ENCODE results near the gene EBF4.

EBF4 gene, protein sequence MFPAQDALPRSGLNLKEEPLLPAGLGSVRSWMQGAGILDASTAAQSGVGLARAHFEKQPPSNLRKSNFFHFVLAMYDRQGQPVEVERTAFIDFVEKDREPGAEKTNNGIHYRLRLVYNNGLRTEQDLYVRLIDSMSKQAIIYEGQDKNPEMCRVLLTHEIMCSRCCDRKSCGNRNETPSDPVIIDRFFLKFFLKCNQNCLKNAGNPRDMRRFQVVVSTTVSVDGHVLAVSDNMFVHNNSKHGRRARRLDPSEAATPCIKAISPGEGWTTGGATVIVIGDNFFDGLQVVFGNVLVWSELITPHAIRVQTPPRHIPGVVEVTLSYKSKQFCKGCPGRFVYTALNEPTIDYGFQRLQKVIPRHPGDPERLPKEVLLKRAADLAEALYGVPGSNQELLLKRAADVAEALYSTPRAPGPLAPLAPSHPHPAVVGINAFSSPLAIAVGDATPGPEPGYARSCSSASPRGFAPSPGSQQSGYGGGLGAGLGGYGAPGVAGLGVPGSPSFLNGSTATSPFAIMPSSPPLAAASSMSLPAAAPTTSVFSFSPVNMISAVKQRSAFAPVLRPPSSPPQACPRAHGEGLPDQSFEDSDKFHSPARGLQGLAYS

DNA sequence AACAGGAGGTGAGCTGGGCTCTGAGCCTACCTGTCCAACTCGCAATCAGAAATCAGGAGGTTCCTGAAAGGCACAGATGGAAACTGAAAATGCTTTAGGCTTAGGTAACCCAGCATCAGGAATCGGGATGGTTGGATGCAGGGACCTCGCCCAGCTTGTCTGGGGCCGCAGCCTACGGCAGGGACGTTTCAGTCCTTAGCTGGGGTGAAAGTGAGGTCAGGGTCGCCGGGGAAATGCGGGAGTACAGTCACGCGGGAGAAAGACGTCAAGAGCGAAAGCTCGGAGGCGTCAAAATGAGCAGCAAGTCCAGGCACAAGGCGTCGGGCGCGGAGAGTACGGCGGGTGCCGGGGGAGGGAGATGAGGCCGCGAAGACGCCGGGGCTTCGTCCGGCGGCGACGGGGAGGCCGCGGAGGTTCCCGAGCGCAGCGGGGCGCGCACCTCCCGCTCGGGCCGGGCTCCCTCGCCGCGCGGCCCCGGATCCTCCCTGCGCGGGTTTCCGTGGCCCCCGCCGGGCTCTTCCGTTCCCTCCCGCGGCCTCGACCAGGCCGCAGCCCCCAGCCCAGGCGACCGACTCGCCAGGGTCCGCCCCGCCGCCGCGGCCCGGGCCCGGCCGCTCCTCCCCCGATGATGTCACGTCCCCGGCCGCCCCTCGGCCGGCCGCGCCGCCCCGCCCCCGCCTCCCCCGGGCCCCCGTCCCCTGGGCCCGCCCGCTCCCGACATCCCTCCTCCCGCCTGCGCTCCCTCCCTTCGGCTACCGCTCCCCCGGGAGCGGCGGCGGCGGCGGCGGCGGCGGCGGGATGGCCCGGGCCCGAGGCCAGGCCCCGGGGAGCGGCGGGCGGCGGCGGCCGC, at the start of gene EBF4:
Gene EBF4 (plus strand): TSS at position 745 of the 850 bp plus-strand sequence. CDS start 866 bp downstream, outside the sequence.
- peak; percentile 71 for DNase-seq (ENCODE audit: low spot score)

DNA sequence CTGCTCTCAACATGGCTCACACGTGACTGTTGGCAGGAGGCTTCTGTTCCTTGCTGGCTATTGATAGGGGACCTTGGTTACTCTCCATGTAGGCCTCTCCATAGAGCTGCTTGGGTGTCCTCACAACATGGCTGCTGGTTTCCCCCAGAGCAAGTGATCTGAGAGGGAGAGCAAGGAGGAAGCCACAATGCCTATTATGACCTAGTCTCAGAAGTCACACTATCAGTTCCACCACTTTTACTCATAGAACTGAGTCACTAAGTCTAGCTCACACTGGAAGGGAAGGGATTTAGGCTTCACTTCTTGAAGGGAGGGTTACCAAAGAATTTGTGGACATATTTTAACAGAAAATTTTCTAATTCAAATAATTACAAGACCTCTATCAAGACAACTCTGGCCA, 48.9 kb upstream of the EBF4 start:
- DNase-seq (ENCODE audit: low spot score) = no peak

DNA sequence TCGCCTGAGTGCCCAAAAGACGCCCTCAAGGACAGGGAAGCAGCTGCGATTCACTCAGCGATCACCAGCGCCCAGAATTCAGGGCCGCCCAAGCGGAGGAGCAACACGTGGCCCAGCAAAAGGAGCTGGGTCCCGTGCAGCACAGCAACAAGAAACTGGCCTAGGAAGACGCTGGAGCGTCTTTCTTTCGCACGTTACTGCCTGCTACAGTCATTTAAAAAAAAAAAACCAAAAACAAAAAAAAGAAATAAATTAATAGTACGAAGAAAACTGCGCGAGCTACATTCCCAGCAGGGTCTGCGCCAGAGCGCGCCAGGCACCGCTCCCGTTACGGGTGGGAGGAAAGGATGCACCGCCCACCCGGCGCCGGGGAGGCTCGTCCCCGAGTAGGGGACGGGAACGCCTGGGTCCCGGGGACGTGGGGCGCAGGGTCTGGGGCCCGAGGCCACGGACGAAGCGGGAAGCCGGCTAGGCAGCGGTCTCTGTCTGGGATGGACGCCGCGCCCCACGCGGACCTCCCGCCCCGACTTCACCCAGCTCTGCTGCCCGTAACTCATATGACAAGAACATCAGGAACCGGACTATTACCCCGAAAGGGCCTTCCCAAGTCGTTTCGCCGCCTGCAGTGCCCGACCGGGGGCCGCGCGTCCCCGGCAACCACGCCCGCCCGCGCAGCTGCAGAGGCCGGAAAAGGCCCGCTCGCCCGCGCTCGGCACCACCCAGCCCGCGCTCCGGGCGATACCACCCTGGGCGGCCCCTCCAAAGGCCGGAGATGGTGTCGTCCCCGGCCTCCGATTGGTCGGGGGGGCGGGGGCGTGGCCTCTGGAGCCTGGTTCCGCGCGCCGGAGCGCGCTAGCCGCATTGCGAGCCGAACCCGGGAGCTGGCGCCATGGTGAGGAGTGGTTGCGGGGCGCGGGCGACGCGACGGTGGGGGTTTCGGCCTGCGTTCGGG, 40.5 kb upstream of the EBF4 start, which contains the start of gene NOP56:
Gene NOP56 (plus strand): TSS at position 861 of the 952 bp plus-strand sequence. CDS start 29 bp downstream, at position 890.
- peak; percentile 99 for DNase-seq (ENCODE audit: low spot score)

DNA sequence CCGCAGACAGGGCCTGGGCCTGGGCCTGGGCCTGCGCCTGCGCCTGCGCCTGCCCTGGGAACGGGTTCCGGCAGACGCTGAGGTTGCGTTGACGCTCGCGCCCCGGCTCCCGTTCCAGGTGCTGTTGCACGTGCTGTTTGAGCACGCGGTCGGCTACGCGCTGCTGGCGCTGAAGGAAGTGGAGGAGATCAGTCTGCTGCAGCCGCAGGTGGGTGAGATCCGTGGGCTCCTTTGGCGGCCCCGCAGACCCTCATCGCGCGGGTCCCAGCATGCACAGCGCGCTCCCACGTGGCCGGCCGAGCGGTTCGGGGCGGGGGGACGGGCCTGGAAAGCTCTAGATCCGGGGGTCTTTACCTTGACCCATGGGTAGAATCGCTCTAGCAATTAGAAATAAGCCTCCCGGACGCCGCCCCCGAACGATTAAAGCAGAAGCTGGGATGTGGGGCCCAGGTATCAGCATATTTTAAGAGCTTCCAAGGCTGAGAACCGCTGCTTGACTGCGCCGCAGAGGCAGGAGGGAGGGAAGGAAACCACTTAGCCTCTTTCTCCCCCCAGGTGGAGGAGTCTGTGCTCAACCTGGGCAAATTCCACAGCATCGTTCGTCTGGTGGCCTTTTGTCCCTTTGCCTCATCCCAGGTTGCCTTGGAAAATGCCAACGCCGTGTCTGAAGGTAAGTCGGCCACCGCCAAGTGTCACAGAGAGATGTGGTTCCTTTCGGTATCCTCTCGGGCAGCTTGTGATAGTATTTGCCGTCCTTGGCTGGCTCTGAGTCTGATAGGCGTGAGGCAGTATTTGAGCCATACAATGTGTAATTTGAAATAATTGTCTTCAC, 39.6 kb upstream of the EBF4 start:
- peak; percentile 59 for DNase-seq (ENCODE audit: low spot score)

DNA sequence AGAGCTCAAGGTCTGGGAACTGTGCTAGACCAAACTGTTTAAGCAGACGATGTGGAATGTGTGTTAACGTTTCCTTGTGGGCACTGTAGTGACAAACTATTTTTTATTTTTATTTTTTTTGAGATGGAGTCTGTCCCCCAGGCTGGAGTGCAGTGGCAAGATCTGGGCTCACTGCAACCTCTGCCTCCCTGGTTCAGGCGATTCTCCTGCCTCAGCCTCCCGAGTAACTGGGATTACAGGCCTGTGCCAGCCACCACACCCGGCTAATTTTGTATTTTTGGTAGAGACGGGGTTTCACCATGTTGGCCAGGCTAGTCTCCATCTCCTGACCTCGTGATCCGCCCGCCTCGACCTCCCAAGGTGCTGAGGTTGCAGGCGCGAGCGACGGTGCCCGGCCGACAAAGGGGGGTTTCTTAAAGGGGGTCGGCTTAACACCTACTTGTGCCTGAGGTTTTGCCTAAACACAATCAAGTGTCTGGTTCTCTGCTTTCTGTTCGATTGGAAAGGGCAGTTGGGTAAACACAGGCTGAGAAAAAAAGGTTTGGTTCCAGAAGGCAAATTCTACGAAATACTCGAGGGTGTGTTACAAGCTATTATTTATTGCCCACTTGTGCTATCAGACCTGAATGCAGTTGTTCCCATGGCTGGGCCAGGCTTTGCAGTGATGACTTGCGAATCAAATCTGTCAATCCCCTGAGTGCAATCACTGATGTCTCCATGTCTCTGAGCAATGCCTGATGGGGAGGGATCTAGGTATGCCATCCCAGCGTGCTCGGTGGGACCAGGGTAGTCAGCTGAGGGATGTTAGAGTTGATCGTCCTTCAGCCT, 38.8 kb upstream of the EBF4 start:
- no peak for DNase-seq (ENCODE audit: low spot score)

DNA sequence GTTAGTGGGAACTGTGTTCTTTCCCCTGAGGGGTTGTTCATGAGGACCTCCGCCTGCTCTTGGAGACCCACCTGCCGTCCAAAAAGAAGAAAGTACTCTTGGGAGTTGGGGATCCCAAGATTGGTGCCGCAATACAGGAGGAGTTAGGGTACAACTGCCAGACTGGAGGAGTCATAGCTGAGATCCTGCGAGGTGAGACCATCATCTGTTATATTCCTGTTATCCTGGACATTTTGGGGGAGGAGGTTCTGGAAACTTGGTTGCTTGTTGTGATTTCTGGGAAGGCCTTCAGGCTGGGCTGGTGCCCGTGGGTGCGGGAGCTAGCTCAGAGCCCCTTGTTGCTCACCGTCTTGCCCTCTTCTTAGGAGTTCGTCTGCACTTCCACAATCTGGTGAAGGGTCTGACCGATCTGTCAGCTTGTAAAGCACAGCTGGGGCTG, 38.2 kb upstream of the EBF4 start:
- DNase-seq (ENCODE audit: low spot score) = no peak

DNA sequence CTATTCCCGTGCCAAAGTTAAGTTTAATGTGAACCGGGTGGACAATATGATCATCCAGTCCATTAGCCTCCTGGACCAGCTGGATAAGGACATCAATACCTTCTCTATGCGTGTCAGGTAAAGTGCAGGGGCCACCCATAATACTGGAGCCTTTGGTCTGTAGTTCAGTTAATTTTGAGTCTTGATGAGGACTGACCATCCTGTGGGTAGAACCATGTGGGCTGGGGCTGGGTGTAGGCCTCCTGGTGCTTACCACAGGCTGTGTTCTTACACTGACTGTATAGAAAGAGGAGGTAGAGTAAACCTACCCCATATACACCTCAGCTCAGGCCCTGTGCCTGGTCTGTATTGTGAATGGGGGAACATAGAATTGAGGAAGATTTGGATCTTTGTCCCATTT, 37.7 kb upstream of the EBF4 start:
- DNase-seq (ENCODE audit: low spot score) = no peak

DNA sequence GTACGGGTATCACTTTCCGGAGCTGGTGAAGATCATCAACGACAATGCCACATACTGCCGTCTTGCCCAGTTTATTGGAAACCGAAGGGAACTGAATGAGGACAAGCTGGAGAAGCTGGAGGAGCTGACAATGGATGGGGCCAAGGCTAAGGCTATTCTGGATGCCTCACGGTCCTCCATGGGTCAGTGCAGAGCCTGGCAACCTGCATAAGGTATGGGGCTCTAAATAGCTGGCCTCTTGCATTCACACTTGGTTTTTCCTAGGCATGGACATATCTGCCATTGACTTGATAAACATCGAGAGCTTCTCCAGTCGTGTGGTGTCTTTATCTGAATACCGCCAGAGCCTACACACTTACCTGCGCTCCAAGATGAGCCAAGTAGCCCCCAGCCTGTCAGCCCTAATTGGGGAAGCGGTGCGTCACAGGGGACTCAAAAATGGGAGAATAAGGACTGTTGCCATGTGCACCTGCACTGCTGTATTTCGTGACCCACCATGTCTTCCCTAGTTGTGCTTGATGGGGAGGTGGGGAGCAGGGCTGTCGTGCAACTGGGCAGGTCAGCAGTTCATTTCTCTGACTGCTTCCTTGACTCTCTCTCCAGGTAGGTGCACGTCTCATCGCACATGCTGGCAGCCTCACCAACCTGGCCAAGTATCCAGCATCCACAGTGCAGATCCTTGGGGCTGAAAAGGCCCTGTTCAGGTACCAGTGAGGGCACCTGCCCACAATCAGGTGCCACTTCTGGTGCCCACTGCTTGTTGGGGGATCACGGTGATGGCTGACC, 37.1 kb upstream of the EBF4 start:
- no peak for DNase-seq (ENCODE audit: low spot score)

DNA sequence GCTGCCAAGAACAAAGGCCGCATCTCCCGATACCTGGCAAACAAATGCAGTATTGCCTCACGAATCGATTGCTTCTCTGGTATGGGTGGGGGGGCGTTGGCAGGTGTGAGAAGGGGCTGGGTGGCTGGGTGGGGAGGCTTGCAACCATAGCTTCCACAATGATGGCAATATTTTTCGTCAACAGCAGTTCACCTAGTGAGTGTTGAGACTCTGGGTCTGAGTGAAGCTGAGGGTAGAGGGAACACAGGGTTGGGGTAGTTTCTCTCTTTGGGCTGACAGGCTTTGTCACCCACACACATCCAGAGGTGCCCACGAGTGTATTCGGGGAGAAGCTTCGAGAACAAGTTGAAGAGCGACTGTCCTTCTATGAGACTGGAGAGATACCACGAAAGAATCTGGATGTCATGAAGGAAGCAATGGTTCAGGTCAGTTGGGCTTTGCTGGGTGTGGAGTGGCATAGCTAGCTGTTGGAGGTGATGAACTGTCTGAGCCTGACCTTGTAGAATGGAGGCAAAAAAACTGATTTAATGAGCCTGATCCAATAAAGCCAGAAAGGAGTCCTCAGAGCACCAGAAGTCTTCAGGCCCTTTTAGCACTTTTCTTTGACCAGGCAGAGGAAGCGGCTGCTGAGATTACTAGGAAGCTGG, 36.0 kb upstream of the EBF4 start:
- no peak for DNase-seq (ENCODE audit: low spot score)

DNA sequence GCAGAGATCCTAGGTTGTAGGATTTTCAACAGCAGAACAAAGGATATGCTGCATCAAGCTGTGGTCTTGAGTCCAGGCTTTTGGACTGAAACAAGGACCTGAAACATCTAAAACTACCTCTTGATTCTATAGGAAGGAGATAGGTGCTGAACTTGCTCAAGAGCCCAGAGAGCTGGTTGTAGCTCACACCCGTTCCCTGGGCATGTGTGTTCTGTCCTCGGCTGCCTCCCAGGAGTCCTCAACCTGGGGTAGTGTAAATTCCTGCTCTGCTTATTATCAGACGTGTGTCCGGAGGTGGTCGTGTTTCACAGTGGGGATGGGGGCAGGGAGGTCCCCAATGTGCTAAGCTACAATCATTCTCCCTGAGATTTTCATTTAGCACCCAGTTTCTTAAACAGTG, 35.3 kb upstream of the EBF4 start:
- DNase-seq (ENCODE audit: low spot score) = no peak

DNA sequence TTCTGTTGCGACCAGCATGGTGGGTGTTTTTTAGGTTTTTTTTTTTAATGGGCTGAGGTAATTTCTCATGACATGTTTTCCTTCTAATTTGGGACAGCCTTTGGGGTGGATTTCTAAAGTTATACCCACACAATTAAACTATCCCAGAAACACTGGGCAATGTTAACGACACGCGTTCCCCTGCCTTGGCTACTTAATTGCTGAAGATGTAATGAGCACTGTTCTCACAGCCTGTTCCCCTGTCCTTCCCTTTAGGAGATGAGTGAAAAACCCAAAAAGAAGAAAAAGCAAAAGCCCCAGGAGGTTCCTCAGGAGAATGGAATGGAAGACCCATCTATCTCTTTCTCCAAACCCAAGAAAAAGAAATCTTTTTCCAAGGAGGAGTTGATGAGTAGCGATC, 34.9 kb upstream of the EBF4 start:
- DNase-seq (ENCODE audit: low spot score) = no peak

DNA sequence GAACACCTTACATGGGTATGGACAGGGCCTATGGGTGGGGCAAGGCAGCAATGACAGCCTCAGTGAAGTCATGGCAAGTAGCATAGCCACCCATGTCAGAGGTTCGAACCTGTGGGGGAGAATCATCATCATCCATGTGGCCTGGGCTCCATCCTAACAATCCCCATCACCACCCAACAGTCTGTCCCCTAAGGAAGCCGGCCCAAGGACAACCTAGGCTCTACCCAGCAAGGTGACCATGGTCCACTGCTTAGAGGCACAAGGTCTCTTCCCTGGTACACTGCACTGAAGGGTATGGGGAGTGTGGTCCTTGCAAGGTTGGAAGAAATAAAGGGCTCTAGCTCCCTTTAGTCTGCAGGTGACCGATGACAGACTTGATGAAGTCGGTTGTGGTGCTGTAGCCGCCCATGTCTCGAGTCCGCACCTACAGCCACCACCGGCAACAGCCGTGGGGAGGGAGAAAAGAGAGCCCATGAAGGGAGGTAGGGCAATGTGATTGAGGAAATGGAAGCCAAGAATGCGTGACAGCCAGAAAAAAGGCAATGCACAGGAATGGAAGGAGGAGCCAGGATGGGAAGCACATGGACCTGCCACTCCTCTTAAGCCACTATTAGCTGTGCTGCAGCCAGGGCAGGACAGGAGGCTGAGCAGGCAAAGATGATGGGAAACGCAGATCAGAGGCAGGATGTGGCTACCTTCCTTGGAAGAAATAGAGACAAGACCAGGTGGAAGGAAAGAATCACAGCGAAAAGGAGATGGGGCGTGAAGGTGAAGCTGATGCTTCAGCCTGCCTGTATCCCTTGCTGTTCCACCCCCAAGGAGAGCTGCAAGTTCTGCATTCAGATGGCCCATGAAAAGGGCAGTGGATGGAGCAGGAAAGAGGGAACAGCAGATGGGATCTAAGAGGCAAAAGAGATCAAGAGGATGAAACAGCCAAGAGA, 33.9 kb upstream of the EBF4 start:
- no peak for DNase-seq (ENCODE audit: low spot score)

DNA sequence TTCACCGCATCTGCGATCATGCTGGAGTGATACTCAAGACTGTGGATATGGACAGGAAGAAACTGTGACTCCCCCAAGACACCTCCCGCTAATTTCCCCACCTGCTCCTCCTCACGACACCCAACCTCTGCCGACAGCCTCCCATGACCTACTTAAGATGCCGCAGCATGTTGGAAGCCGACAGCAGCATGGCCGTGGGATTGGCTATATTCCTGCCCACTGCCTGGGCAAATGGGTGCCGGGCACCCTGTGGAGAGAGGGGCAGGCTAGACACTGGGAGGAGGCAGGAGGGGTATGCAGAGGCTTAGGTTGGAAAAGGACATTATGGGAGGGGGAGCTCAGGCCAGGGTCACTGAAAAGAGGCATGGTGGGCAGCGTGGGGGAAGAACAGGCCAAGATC, 33.0 kb upstream of the EBF4 start:
- no peak for DNase-seq (ENCODE audit: low spot score)

DNA sequence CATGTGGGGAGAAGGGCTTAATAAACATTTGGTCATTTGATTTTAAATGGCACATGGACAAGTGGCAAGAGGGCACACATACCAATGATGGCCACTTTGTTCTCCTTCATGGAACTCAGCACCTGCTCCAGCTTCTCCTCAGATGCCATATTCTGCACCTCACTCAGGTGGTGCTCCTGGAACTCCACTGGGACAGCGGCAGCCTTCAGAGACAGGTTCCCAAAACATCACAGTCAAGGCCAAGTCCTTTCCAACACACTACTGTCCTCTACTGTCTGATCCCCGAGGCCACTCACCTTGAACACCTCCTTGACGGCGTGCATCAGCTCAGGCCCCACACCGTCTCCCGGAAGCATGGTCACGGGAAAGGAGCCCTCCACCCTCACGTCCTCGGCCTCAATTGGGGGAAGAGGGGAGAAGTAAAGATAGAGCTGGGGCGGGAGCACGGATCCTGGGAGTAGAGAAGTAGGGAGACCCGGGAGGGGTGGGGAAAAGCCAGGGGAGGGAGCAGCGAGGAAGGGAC, 29.2 kb upstream of the EBF4 start:
- no peak for DNase-seq (ENCODE audit: low spot score)

DNA sequence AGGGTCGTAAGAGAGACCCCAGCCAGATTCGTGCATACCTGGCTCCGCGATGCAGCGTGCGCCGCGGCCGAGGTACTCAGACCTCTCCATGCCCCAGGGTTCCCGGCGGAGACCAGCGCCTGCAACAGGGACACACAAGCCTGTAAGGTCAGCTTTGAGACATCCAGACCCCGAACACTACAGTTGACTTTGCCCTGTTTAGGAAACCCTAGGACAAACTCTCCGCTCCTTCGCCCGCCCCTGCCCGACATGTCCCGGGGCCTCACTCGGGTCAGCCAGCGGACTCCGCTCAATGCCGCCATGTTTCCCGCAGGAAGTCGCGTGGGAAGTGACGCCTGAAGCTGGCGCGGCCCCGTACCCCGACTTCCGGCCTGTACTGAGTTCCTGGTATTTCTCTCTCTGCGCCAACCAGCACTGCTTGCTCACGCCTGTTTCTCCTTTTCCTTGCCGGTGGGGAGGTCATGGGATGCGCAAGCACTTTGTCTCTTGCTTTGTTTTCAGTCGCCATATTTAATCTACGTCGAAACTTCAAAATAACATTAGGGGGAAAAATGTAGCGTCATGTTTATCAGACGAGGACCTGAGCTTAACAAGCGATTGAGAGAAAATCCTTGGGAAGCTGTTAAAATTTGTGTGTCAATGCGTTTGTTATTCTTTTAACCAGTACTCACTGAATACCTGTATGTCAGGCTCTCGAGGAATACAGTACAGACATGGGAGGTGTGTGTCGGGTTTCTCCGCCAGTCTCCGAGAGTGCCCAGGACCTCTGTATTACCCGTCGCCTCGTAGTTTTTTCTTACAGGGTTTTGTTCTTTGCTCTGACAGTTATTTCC, 28.5 kb upstream of the EBF4 start, which contains the start of gene IDH3B:
Gene IDH3B (minus strand): TSS at position 330 of the 833 bp plus-strand sequence. CDS start 28 bp downstream, at position 302.
- peak; percentile 96 for DNase-seq (ENCODE audit: low spot score)

DNA sequence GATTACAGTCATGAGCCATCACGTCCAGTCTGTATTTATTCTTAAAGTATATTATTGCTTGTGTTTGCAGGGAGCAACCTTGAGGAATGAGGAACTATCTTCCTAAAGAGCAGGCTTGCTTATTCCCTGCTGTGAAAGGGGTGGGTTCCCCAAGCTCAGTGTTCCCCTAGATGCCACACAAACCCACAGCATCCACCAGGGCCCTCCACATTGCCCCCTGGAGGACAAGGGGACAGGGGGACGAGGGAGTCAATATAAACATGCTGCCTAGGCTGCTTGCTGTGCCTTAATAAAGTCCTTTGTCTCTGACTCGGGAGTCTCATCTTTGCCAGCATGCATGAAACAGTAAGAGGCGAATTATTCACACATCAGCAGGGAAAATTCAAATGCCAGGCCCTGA, 20.6 kb upstream of the EBF4 start:
- DNase-seq (ENCODE audit: low spot score) = no peak

Measured in AG20443 (cell line).